Choroid plexus epithelial cell (primary cell): ENCODE measurements around the gene SLC2A14.
"Not testable (repeated sequence)": the region's sequence is repeated elsewhere in the genome, so short reads cannot be mapped to it uniquely, and the experiment has no call there.

Source experiments
- DNase-seq: peaks from one replicate; pipeline ENCODE4 v3.0.0-alpha.2; 2010; ENCODE audit warnings: low read depth
- H3K4me3 ChIP-seq: 2 replicates; pipeline ENCODE4 v1.5.1; 2011; ENCODE audit warnings: low read depth, mild to moderate bottlenecking, control low read depth, low read length, moderate library complexity
- TF ChIP-seq, protein P1 (sequence below): conservative IDR thresholded peaks from 2 replicates; pipeline ENCODE4 v1.5.1; 2011; ENCODE audit warnings: low read depth, mild to moderate bottlenecking, control low read depth, inconsistent platforms, low read length, moderate library complexity

SLC2A14 gene

DNA sequence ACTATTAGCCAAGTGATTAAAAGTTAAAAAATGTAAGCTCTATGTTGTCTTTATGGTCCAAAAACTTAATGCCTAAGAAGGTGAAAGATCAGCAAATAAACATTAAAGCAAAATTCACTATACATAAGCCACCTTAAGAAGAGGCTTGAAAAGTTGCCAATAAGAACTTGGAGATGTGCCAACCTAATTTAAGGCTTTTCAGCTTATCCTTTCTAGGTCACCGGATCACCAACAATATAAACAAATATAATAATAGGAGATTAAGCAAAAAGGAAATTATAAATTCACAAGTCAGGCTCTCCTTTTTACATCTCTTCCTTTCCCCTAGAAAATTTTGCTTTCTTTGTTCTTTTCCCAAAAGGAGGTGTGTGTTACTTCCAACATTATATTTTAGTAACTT lies 32.4 kb upstream of the SLC2A14 start:
- H3K4me3 ChIP-seq: no peak overlapping the region
- peak; percentile 67 for DNase-seq
- TF ChIP-seq, protein P1, sequence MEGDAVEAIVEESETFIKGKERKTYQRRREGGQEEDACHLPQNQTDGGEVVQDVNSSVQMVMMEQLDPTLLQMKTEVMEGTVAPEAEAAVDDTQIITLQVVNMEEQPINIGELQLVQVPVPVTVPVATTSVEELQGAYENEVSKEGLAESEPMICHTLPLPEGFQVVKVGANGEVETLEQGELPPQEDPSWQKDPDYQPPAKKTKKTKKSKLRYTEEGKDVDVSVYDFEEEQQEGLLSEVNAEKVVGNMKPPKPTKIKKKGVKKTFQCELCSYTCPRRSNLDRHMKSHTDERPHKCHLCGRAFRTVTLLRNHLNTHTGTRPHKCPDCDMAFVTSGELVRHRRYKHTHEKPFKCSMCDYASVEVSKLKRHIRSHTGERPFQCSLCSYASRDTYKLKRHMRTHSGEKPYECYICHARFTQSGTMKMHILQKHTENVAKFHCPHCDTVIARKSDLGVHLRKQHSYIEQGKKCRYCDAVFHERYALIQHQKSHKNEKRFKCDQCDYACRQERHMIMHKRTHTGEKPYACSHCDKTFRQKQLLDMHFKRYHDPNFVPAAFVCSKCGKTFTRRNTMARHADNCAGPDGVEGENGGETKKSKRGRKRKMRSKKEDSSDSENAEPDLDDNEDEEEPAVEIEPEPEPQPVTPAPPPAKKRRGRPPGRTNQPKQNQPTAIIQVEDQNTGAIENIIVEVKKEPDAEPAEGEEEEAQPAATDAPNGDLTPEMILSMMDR: no peak

DNA sequence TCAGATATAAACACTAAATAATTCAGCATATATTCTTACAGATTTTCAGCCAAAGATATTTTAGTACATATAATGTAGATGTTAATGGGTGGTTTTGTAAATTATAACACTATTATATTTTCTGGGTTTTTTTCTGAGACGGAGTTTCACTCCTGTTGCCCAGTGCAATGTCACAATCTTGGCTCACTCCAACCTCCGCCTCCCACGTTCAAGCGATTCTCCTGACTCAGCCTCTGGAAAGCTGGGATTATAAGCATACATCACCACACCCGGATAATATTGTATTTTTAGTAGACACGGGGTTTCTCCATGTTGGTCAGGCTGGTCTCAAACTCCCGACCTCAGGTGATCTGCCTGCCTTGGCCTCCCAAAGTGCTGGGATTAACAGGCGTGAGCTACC lies 29.7 kb upstream of the SLC2A14 start:
- not testable (repeated sequence) for H3K4me3 ChIP-seq, DNase-seq

DNA sequence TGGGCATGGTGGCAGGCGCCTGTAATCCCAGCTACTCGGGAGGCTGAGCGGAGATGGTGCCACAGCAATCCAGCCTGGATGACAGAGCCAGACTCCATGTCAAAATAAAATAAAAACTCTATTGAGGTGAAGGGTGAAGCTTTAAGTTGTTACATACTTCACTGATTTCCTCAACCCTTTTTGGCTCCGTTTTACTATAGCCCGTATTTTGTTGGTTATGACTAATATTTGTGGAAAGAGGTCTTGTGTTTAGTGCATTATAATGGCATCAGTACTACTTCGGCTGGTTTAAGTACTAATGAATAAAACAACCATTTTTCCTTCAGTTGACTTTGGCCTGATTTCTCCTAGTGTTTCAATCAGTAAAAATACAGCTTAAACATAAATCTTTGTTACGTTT lies 27.0 kb upstream of the SLC2A14 start:
- peak; percentile 42 for DNase-seq
- TF ChIP-seq, protein P1: no peak
- H3K4me3 ChIP-seq: no peak overlapping the region

DNA sequence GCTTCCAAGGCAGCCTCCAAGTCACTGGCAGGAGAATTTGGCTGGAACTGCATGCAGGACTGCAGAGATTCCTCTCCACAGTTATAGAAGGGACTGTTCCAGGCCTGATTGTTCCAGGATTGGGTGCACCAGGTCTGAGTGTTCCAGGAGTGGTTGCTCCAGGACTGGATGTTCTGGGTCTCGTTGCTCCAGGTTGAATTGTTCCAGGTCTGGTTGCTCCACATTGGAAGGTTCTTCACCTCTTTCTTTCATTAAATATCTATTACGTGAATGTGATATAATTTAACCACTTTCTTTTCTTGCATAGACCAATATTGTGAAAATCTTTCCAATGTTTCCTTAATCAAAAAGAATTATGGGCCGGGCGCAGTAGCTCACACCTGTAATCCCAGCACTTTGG lies 24.0 kb upstream of the SLC2A14 start:
- not testable (repeated sequence) for H3K4me3 ChIP-seq, DNase-seq

DNA sequence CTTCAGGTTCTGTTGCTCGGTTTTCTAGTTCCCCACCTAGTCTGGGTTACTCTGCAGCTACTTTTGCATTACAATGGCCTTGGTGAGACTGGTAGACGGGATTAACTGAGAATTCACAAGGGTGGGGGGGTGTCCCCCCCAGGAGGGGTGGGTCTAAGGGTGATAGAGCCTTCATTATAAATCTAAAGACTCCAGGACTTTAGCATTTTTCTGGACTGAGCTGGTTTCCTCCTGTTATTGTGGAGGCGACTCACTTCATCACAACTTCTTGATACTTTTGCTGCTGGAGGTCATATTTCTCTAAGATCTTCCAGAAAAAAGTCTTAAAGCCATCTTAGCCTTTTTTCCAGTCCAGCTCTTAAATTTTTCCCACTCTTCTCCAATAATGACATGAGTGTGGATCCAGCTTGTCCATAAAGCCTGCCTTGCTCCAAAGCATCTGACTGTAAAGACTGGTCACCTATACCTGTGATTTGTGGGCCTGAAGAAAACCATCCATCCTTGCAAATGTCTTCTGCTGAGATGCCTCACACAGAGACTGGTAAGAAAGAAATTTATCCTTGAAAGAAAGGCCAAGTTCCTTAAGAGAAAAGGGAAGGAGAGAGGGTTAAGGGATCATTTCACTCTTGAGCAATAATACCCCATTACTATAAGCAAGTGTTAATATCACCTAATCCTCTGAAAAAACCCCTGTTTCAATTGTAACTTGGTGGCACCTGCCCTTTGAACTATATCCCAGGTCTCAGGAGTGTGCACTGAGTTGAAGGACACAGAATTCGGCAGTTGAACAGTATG lies 19.7 kb upstream of the SLC2A14 start:
- no peak for DNase-seq
- TF ChIP-seq, protein P1: no peak
- no peak overlapping the region for H3K4me3 ChIP-seq

DNA sequence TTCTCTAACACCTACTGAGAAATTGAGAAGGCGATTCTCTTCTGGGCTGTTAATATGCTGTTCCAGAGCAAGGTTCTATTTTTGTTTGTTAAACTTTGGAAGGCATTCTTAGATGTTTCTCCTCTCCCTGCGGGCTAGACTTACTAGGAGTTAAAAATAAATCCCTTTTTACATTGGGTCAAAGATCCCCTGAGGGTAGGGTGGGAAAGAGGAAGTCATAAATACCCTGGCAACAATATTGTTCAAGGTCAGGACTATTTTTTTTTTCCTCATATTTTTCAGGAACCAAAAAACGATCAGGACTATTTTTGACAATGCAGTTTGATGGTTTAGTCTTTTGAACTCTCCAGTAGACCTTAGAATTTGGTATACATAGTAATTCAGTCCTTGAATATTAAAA lies 12.0 kb upstream of the SLC2A14 start:
- TF ChIP-seq, protein P1: no peak
- no peak overlapping the region for H3K4me3 ChIP-seq
- no peak for DNase-seq

DNA sequence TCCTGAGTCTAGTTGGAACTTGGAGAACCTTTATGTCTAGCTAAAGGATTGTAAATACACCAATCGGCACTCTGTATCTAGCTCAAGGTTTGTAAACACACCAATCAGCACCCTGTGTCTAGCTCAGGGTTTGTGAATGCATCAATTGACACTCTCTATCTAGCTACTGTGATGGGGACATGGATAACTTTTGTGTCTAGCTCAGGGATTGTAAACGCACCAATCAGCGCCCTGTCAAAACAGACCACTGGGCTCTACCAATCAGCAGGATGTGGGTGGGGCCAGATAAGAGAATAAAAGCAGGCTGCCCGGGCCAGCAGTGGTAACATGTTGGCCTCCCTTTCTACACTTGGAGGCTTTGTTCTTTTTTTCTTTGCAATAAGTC lies 9.0 kb upstream of the SLC2A14 start:
- not testable (repeated sequence) for DNase-seq, H3K4me3 ChIP-seq

DNA sequence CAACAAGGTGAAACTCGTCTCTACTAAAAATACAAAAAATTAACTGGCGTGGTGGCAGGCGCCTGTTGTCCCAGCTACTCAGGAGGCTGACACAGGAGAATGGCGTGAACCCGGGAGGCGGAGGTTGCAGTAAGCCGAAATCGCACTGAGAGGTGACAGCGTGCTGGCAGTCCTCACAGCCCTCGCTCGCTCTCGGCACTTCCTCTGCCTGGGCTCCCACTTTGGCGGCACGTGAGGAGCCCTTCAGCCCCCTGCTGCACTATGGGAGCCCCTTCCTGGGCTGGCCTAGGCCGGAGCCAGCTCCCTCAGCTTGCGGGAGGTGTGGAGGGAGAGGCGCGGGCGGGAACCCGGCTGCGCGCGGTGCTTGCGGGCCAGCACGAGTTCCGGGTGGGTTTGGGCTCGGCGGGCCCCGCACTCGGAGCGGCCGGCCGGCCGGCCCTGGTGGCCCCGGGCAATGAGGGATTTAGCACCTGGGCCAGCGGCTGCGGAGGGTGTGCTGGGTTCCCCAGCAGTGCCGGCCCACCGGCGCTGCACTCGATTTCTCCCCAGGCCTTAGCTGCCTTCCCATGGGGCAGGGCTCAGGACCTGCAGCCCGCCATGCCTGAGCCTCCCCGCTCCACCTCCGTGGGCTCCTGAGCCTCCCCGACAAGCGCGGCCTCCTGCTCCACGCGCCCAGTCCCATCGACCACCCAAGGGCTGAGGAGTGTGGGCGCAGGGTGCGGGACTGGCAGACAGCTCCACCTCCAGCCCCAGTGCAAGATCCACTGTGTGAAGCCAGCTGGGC lies 8.4 kb upstream of the SLC2A14 start:
- DNase-seq, H3K4me3 ChIP-seq: not testable (repeated sequence)

DNA sequence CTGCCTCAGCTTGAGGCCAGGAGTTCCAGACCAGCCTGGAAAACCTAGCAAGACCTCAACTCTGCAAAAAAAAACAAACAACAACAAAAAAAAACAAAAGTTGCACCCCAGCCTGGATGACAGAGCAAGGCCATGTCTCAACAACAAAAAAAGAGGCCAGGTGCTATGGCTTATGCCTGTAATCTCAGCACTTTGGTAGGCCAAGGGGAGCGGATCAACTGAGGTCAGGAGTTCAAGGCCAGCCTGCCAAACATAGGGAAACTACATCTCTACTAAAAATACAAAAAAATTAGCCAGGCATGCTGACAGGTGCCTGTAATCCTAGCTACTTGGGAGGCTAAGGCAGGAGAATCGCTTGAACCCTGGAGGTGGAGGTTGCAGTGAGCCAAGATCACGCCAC lies 6.5 kb upstream of the SLC2A14 start:
- DNase-seq: no peak
- TF ChIP-seq, protein P1: no peak
- no peak overlapping the region for H3K4me3 ChIP-seq
